Right lobe of liver (tissue), 4 donors: ENCODE results near the gene DPH3.

Experiments
- POLR2A ChIP-seq: fragments of 450-650 bp; IDR thresholded peaks from one replicate; pipeline ENCODE4 v1.6.1; 2017; ENCODE audit warnings: antibody characterized with exemption, mild to moderate bottlenecking
- TF ChIP-seq, protein P1 (sequence below), 4 donors: fragments of 200-600 bp in 3 of 4; fragments of 450-650 bp in 1 of 4; IDR thresholded peaks; one replicate each; pipeline versions ENCODE4 v1.5.1 to v1.8.0; 2016 to 2022; ENCODE audit warnings: antibody characterized with exemption in 4 of 4, mild to moderate bottlenecking in 2 of 4
- donor health status: DM: no; HTN: no; CAD: no.
- donor health status: DM: no; HTN: no; CAD: no.
- donor health status: DM: no; HTN: yes; CAD: no.

DNA sequence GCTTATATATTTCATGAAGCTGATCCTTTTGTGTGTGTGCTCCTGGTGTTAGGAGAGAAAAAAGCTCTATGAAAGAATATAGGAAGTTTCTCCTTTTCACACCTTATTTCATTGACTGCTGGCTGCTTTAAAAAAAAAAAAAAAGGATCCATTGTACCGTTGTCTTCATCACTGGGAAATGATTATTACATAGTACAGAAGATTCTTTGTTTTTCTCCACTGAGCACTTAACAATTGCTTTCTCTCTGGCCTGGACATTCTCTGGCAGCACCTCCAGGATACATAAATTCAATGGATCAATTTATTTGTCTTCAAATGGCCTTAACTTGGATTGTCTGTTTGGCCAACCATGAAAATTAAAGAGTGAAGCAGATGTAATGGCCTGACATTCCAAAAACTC is 37.2 kb downstream of the DPH3 start:
- TF ChIP-seq, protein P1, sequence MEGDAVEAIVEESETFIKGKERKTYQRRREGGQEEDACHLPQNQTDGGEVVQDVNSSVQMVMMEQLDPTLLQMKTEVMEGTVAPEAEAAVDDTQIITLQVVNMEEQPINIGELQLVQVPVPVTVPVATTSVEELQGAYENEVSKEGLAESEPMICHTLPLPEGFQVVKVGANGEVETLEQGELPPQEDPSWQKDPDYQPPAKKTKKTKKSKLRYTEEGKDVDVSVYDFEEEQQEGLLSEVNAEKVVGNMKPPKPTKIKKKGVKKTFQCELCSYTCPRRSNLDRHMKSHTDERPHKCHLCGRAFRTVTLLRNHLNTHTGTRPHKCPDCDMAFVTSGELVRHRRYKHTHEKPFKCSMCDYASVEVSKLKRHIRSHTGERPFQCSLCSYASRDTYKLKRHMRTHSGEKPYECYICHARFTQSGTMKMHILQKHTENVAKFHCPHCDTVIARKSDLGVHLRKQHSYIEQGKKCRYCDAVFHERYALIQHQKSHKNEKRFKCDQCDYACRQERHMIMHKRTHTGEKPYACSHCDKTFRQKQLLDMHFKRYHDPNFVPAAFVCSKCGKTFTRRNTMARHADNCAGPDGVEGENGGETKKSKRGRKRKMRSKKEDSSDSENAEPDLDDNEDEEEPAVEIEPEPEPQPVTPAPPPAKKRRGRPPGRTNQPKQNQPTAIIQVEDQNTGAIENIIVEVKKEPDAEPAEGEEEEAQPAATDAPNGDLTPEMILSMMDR (IDR thresholded peaks at IDR 0.05) = no peak
- TF ChIP-seq POLR2A = no peak
